Right forelimb (tissue), 1 donor: ENCODE data around the gene TNRC6B.

Source experiments
- DNase-seq: peaks from one replicate; pipeline ENCODE4 v3.0.0-alpha.2; 2018

The TNRC6B gene

DNA sequence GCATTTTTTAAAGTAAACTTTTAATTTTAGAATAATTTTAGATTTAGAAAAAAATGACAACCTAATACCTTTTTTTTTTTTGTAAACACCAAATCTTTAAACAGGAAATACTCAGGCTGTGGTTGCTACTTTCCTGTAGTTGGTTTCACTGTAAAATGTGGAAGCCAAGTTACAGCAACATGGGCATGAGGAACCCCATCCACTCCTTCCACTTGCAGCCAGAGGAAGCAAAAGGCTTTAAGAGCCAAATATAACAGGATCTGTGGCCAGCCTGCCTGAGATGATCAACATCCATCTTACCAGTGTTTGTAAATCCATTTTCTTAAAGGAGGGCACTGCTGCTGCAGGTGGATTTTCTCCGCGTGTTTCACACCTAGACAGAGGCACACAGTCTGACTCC, 66.2 kb downstream of the TNRC6B start:
- no peak for DNase-seq

DNA sequence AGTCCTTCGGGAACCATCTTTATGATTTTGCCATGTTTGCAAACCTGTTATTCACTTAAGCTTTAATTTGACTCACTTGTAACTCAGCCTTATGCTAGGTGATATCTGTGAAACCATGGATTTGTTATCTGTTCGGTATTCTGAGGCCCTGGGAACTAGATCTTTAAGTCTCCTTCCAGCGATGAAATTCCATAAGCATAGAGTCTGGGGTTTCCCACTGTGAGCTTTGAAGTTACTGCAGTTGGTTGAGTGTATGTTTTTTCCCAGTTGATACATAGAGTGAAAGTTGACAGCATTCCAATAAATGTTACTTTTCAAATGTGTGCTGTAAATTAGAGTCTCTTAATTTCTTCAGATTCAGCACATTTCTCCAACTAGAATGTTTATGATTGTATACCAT, 66.9 kb downstream of the TNRC6B start:
- no peak for DNase-seq

GRCh38 chr22:40247976-40248375, 70.3 kb downstream of the TNRC6B start:
- no peak for DNase-seq

GRCh38 chr22:40249286-40249685, 71.6 kb downstream of the TNRC6B start:
- DNase-seq, result no peak

DNA sequence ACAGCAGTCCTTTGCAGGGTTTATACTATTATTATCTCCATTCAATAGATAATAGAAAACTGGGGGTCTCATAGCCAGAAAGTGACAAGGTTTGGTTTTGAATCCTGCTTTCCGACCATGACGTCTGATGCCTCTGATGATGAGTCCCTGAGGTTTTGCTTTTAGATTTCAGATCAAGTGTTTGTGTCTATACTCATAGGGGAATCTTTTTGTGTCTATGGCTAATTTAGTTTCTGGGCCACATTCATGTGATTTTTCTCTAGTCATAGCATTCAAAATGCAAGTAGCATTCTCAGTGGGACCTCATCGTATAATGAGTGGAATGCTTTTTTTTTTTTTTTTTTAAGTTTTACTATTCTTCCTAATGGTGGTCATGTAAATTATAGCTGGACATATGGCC, 72.9 kb downstream of the TNRC6B start:
- DNase-seq, result no peak

- no peak for DNase-seq
These were observed 73.4 kb downstream of the TNRC6B start for GRCh38 chr22:40251106-40251505.

GRCh38 chr22:40252146-40252545, 74.4 kb downstream of the TNRC6B start:
- no peak for DNase-seq

- DNase-seq, result no peak
These were observed 78.8 kb downstream of the TNRC6B start for GRCh38 chr22:40256516-40256915.

DNA sequence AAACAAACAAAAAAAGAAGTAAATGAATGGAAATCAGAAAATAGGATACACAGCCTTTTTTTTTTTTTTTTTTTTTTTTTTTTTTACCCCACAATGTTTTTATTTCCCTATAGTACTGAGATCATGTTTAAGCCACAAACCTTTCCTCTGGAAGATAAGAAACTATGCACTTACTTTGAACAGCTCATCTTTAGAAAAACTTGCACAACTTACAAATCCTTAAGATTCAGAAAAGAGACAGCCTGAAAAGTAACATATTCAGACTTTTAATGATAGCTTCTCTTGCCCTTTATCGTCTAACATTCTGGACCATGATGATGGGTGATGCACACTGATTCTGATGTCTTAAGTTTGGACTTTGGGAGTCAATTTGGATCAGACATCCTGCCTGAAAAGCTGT, 80.3 kb downstream of the TNRC6B start:
- DNase-seq, result no peak

DNA sequence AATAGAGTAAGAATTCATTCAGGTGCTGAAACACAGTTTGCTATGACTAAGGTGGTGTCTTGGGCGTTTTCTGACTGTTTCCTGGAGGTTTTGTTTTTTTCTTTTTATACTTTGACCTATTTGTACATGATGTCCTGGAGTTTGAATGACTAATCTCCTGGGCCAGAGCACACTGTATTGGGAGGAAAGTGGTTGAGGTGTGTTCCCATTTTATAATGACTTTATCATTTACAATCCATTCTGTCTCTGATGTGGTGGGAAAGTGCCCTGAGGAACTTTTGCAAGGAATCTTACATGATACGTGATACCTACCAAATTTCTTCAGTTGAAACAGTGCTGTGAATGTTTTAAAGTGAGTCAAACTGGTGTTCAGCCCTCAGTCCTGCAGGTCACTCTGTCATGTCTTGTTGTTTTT, 80.8 kb downstream of the TNRC6B start:
- DNase-seq, result no peak

- no peak for DNase-seq
These were observed 84.1 kb downstream of the TNRC6B start for GRCh38 chr22:40261783-40262182.

DNA sequence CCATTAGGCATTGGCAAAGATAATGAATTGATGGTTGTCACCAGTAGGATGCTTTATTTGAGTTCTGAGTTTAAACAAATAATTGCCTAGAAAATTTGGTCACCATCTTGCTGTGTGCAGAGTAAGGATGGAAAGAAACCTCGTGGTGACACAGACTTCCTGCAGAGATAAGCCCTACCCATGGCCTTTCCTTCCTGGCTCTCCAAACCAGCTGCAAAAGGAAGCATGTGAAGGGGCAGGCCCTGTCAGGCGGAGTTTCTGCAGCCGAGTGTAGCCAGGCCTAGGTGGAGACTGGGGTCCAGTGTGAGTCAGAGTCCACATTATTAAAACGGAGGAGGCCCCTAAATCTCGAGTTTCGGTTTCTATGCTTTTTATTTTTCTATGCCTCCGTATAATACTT, 85.5 kb downstream of the TNRC6B start:
- no peak for DNase-seq

DNA sequence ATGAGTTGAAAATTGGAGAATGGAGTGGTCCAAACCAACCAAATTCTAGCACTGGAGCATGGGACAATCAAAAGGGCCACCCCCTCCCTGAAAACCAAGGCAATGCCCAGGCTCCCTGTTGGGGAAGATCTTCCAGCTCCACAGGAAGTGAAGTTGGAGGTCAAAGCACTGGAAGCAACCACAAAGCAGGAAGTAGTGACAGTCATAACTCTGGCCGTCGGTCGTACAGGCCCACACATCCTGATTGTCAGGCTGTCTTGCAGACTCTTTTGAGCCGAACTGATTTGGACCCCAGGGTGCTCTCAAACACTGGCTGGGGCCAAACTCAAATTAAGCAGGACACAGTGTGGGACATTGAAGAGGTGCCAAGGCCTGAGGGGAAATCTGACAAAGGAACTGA, 88.1 kb downstream of the TNRC6B start:
- no peak for DNase-seq

DNA sequence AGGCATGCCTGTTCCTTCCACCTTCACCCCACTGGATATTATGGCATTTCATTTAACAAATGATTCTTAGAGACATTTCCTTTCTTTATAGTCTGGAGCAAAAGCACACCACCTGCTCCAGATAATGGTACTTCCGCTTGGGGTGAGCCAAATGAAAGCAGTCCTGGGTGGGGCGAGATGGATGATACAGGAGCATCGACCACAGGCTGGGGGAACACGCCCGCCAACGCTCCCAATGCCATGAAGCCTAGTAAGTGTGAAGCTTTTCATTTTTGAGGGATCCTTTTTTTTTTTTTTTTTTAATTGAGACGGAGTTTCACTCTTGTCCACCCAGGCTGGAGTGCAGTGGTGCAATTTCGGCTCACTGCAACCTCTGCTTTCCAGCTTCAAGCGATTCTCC, 92.3 kb downstream of the TNRC6B start:
- DNase-seq, result no peak

DNA sequence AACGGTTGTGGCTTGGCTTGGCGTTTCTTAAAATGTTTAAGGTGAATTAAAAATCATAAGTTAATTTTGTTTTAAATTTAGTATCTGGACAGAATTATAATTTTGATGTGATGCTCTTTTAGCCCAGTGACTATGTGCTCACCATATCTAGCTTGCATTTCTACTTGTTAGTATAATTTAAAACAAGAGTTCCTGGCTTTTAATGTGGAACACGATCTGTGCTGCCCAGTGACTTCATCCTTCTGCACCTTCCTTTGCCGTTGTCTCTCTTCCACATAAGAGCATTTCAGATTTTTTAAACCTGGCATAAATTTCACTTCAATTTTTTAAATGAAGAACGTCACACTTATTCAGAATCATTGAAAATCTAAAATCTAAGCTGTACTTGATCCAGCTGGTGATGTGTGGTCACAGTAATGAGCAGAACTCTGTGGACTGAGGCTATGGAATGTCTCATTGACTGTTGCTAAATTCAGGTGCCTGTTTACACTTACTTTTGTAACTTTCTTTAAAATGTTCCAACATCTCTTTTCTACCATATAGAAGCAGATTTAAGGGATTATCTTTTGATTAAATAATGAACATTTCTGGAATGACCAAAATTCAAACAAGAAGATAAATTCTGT, 93.1 kb downstream of the TNRC6B start:
- no peak for DNase-seq

- no peak for DNase-seq
These were observed 93.7 kb downstream of the TNRC6B start for GRCh38 chr22:40271440-40271839.

GRCh38 chr22:40273319-40273718, 95.6 kb downstream of the TNRC6B start:
- no peak for DNase-seq

DNA sequence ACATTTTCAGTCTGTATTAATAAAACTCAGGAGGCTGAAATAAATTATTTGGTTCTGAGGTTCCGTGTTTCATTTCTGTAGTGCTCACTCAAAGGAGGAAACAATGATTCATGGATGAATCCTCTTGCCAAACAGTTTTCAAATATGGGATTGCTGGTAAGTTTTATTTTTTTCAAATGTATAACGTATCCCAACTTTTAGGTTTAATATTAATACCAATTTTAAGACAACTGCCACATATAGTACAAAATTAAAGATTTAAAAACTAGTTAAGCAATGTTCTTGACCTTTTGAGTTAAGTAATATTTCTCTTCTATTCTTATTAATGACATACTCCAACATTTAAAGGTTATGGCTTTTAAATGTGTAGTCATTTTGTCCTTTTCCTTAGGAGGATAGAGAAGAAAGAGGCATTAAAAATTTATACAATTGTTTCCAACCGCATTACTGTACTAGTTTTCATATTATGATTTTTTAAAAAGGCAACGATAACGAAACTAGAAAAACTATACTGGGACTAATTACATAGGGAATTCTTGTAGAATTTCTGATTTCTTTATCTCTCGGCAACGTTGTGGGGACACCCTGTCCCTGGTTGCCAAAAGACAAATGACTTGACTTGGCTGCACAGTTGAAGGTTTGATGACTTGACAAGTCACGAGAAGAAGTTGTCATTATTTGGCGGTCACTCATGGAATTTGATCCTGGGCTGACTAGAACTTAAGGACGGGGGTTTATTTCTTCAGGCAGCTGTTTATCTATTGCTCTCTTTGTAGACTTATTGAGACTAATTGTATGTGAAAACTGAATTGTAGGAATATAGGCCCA, 99.5 kb downstream of the TNRC6B start:
- no peak for DNase-seq

DNA sequence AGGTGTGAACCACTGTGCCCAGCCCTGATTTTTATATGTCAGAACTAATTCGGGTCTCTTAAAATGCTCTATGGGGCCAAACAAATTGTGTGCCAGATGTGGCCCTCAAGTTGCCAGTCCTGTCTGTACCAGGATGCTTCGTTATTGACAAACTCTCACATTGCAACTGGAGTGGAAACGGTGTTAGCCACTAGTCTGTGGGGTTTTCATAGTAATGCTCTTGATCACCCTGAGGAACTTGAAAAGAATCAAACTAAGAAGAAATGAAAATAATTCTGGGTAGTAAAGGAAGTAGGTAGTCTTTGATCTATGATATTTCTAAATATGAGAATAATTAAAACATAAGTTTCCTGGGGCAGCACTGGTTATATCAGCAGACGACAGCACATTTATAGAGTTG, 101.3 kb downstream of the TNRC6B start:
- no peak for DNase-seq

- DNase-seq, result no peak
These were observed 104.0 kb downstream of the TNRC6B start for GRCh38 chr22:40281717-40282116.

DNA sequence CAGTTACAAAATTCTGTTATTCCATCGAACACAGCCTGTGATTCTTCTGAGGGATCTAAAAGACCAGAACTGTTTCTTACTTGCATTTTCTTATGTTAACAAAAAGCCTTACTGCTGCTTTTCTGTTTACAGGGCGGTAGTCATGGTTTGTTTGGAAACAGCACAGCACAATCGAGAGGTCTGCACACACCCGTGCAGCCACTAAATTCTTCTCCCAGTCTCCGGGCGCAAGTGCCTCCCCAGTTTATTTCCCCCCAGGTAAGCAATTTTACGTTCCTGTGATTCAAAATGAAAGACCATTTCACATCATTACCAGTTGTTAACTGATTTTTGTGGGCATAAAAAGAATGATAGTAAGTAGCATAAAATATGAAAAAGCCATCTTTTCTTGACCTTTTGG, 107.8 kb downstream of the TNRC6B start:
- DNase-seq, result no peak

DNA sequence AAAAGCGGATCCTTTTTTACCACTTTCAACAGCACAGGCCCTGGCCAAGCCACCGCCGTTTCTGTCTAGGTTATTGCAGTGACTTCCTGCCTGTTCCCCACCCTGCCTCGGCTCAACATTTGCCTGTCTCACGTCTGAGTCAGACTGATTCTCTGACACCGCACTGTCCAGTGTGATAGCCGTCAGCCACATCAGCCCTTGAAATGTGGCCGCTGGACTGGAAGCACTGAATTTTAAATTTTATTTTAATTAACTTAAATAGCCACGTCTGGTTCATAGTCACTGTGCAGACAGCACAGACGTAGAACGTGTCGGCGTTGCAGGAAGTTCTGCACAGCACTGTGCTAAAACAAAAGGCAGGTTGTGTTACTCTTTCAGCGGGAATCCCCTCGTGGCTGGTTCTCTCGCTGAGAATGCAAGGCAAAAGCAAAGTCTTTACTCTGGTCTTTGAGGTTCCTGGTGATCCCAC, 112.3 kb downstream of the TNRC6B start:
- DNase-seq, result no peak

- DNase-seq, result no peak
These were observed 112.8 kb downstream of the TNRC6B start for GRCh38 chr22:40290516-40290915.

DNA sequence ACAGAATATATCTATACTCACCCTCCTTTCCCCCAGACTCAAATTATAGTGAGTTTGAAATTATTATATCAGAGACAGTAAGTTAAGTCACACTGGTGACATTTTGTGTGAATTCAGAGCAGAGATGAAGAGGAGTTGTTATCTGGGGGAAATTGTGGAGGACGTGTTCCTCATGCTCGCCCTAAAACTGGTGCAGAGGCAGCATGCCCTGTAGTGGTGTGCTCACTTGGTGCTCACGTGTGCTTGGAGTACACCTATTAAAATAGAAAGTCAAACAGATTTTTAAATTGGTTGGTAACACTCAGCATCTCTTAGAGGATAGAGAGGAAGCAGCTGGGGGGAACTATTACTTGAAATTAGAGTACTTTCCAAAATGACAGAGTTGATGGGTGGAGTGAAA, 117.0 kb downstream of the TNRC6B start:
- DNase-seq, result no peak

GRCh38 chr22:40300316-40300715, 122.6 kb downstream of the TNRC6B start:
- no peak for DNase-seq
